ENCODE measurements around the gene ZNF683. TPM values are rescaled to one million over a fixed set of nuclear protein-coding genes. Genes with fewer than 3 reads are reported as not detected.

ZNF683 gene
- total and polyA plus RNA-seq, 2 donors (not counting 3 experiments of a cell fraction or from before 2014, with no cell fraction given), result not detected

DNA sequence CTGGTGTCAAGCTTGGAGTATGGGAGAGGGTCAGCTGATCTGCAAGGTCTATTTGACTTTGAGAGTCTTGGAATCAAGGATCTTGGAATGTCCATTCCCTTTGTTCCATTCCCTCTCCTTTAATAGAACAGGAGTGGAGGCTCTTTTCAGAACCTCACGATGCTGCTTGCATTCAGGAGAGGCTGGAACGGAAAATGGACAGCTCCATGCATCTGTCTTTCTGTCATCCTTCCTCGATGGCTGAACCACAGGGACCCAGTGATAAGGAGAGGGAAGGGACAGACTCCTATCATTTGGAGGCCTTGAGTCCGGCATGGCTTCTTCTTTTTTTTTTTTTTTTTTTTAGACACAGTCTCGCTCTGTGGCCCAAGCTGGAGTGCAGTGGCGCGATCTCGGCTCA lies 23.2 kb upstream of the ZNF683 start:
- no peak overlapping the region for H3K27ac ChIP-seq (ENCODE audit: insufficient read depth, low read depth, low read length)
- H3K4me3 ChIP-seq (replicated peaks in 1 of 3; ENCODE audit: insufficient read depth in 1 of 3, low read depth in 1 of 3, low read length in 3 of 3), result no peak overlapping the region
- POLR2A ChIA-PET, result no interaction called here
- intact Hi-C loops (cut with micrococcal nuclease), result loop anchor here (10.0 kb wide), 1 partner anchor 291 kb away; no protein-coding TSS in a partner anchor
- no peak overlapping the region for H2AFZ ChIP-seq (ENCODE audit: low read depth, low read length)
- H3K36me3 ChIP-seq (ENCODE audit: control insufficient read depth in 2 of 2, extremely low read depth in 1 of 2, insufficient read depth in 2 of 2, low read length in 2 of 2), result no peaks in the 10 kb centered on the region
- H4K20me1 ChIP-seq (replicated peaks; ENCODE audit: control insufficient read depth, extremely low read depth, insufficient read depth, low read length), result no peaks in the 10 kb centered on the region
- no peaks in the 10 kb centered on the region for H3K9me3 ChIP-seq (replicated peaks; ENCODE audit: control insufficient read depth, insufficient read depth, low read length)
- dilution Hi-C loops (cut with MboI; ENCODE audit: extremely low pct_ligation_motif_present, low sequenced_read_pairs), result no loop called here
- no peak overlapping the region for H3K9ac ChIP-seq (replicated peaks; ENCODE audit: extremely low read depth, insufficient read depth, low read length)
- CTCF ChIA-PET, result interaction anchor here (1.5 to 2.8 kb wide), 3 partner anchors 18 to 291 kb away, joined by 4 to 13 read pairs (median 5); no protein-coding TSS in a partner anchor
- BruUV-seq (replicated peaks), result no TSS peak
- H3K4me2 ChIP-seq (ENCODE audit: insufficient read depth, low read length), result no peak overlapping the region
- H3K4me1 ChIP-seq (ENCODE audit: control insufficient read depth, extremely low read depth, insufficient read depth, low read length), result no peaks in the 10 kb centered on the region
- H3K79me2 ChIP-seq (ENCODE audit: control insufficient read depth, insufficient read depth, low read length), result no peaks in the 10 kb centered on the region
- no peaks in the 10 kb centered on the region for H3K27me3 ChIP-seq (ENCODE audit: control insufficient read depth in 2 of 2, insufficient read depth in 2 of 2, low read length in 2 of 2)
- FAIRE-seq (no peak), DNase-seq (ENCODE audit: low read depth, low spot score) (no peak)
- H3K9me1 ChIP-seq (replicated peaks; ENCODE audit: control insufficient read depth, extremely low read depth, insufficient read depth, low read length), result no peaks in the 10 kb centered on the region
- TF ChIP-seq MYC (IDR thresholded peaks at IDR 0.05; ENCODE audit: low read depth, low read length), result no peak
- TF ChIP-seq FOS (IDR thresholded peaks at IDR 0.05; ENCODE audit: borderline replicate concordance, insufficient read depth, low read length), result no peak
- TF ChIP-seq POLR2AphosphoS5 (IDR thresholded peaks at IDR 0.05; ENCODE audit: insufficient read depth, low read depth, low read length), result no peak
- TF ChIP-seq, protein P1, sequence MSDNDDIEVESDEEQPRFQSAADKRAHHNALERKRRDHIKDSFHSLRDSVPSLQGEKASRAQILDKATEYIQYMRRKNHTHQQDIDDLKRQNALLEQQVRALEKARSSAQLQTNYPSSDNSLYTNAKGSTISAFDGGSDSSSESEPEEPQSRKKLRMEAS (IDR thresholded peaks at IDR 0.05; ENCODE audit: insufficient read depth, insufficient read length), result no peak
- TF ChIP-seq POLR2A (IDR thresholded peaks at IDR 0.05; ENCODE audit: low read depth, low read length), result no peak
- TF ChIP-seq, protein P2, sequence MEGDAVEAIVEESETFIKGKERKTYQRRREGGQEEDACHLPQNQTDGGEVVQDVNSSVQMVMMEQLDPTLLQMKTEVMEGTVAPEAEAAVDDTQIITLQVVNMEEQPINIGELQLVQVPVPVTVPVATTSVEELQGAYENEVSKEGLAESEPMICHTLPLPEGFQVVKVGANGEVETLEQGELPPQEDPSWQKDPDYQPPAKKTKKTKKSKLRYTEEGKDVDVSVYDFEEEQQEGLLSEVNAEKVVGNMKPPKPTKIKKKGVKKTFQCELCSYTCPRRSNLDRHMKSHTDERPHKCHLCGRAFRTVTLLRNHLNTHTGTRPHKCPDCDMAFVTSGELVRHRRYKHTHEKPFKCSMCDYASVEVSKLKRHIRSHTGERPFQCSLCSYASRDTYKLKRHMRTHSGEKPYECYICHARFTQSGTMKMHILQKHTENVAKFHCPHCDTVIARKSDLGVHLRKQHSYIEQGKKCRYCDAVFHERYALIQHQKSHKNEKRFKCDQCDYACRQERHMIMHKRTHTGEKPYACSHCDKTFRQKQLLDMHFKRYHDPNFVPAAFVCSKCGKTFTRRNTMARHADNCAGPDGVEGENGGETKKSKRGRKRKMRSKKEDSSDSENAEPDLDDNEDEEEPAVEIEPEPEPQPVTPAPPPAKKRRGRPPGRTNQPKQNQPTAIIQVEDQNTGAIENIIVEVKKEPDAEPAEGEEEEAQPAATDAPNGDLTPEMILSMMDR (IDR thresholded peaks at IDR 0.05; ENCODE audit: extremely low read depth in 1 of 2, insufficient read depth in 1 of 2, low read depth in 1 of 2, low read length in 2 of 2), result no peak
- no peak for TF ChIP-seq GATA2 (IDR thresholded peaks at IDR 0.05; ENCODE audit: insufficient read depth, insufficient read length, low read depth, low read length)
- TF ChIP-seq JUN (IDR thresholded peaks at IDR 0.05; ENCODE audit: borderline replicate concordance, insufficient read depth, insufficient read length, low read depth), result no peak
- no peak for TF ChIP-seq EZH2 (IDR thresholded peaks at IDR 0.05; ENCODE audit: borderline replicate concordance, low read depth, low read length, severe bottlenecking)

Measured in endothelial cell of umbilical vein (primary cell).